ENCODE data around the gene NTF3.

GRCh38 chr12:5522432-5523335 lies 90.8 kb downstream of the NTF3 start:
- no peak for TF ChIP-seq CTCF (IDR thresholded peaks at IDR 0.05)
- TF ChIP-seq POLR2A (IDR thresholded peaks at IDR 0.05): no peak

All from lower leg skin (tissue), 3 donors.